NB4 (cell line): Measurements from ENCODE around the gene MYOM1.

ENCODE experiments used
- CTCF ChIP-seq: IDR thresholded peaks from one replicate; pipeline ENCODE4 v1.5.1; 2012; ENCODE audit warnings: low read depth, low read length
- MAX ChIP-seq: IDR thresholded peaks from 2 replicates; pipeline ENCODE4 v1.6.1; 2011; ENCODE audit warnings: low read depth, low read length
- MYC ChIP-seq: IDR thresholded peaks from 2 replicates; pipeline ENCODE4 v1.6.1; 2011; ENCODE audit warnings: low read depth, low read length
- POLR2A ChIP-seq: IDR thresholded peaks from 2 replicates; pipeline ENCODE4 v1.6.1; 2011; ENCODE audit warnings: mild to moderate bottlenecking; ENCODE audit not compliant: insufficient read length; ENCODE audit errors: extremely low read depth

- TF ChIP-seq MAX, result no peak
- TF ChIP-seq CTCF, result no peak
- no peak for TF ChIP-seq POLR2A
- TF ChIP-seq MYC, result no peak
Observed at GRCh38 chr18:3097082-3097481, 122.7 kb downstream of the MYOM1 start.
